Gastrocnemius medialis (tissue), 4 donors: ENCODE results near the gene HAPSTR1. TPM values are rescaled to one million over a fixed set of nuclear protein-coding genes. Genes with fewer than 3 reads are reported as not detected.

ENCODE experiments used
- ATAC-seq, 2 donors: fragments of 150-250 bp; one replicate each; pipeline ENCODE4 v1.9.1; 2016
- DNase-seq, 2 donors: peaks; one replicate each; pipeline ENCODE4 v3.0.0-alpha.2; 2019
- H3K27ac ChIP-seq, 4 donors: fragments of 200-600 bp; sonication (generic); 1 replicate in 1 of 4; 2 replicates in 3 of 4; pipeline ENCODE4 v1.5.1; 2016 to 2018; ENCODE audit warnings: mild to moderate bottlenecking in 2 of 4, moderate library complexity in 1 of 4
- H3K27me3 ChIP-seq, 3 donors: fragments of 200-600 bp; sonication (generic) in 2 of 3; 1 replicate in 1 of 3; 2 replicates in 2 of 3; pipeline versions ENCODE4 v1.5.1 to v1.6.0; 2016 to 2019; ENCODE audit warnings: mild to moderate bottlenecking in 1 of 3, moderate library complexity in 1 of 3
- H3K36me3 ChIP-seq, 2 donors: fragments of 200-600 bp; sonication (generic) in 1 of 2; one replicate each; pipeline ENCODE4 v1.5.1; 2017 to 2018
- H3K4me1 ChIP-seq, 2 donors: fragments of 200-600 bp; sonication (generic) in 1 of 2; one replicate each; pipeline ENCODE4 v1.5.1; 2016 to 2017; ENCODE audit warnings: mild to moderate bottlenecking in 2 of 2
- H3K4me3 ChIP-seq, 4 donors: fragments of 200-600 bp; sonication (generic) in 3 of 4; 1 replicate in 1 of 4; 2 replicates in 3 of 4; pipeline ENCODE4 v1.5.1; 2016 to 2019; ENCODE audit warnings: mild to moderate bottlenecking in 2 of 4
- H3K9me3 ChIP-seq, 3 donors: fragments of 200-600 bp; sonication (generic) in 2 of 3; 1 replicate in 1 of 3; 2 replicates in 2 of 3; pipeline ENCODE4 v1.5.1; 2016 to 2019
- POLR2A ChIP-seq, 2 donors: fragments of 450-650 bp; IDR thresholded peaks; one replicate each; pipeline ENCODE4 v1.6.1; 2017; ENCODE audit warnings: antibody characterized with exemption in 2 of 2, mild to moderate bottlenecking in 2 of 2, moderate library complexity in 2 of 2
- in situ Hi-C, 4 donors: fragments of 200-750 bp; cut with MboI; loops; one replicate each; pipeline versions ENCODE4 v1.15.0 to v1.8.0; 2017; ENCODE audit warnings: low sequenced_read_pairs in 4 of 4
- intact Hi-C: fragments of 100-400 bp; cut with DNase I; formaldehyde crosslinking; loops from one replicate; pipeline ENCODE4 v1.15.1; 2023; ENCODE audit warnings: low total_unique reads
- total RNA-seq, 4 donors: library from RNA; depleted of rRNA; stranded (reverse); fragments of >200 nt; gene quantifications; one replicate each; pipeline versions ENCODE4 v1.1.0 to v1.2.3, GENCODE V29; 2016
- TF ChIP-seq, protein P1 (sequence below), 5 experiments: fragments of 450-650 bp in 3 of 5; fragments of 200-600 bp in 2 of 5; sonication (generic) in 2 of 5; IDR thresholded peaks in 4 of 5; conservative IDR thresholded peaks in 1 of 5; 1 replicate in 4 of 5; 2 replicates in 1 of 5; pipeline ENCODE4 v1.5.1; 2016 to 2019; ENCODE audit warnings: antibody characterized with exemption in 5 of 5, mild to moderate bottlenecking in 3 of 5, moderate library complexity in 3 of 5

Gene HAPSTR1
- total RNA-seq, 4 donors from 2014 or later: 55.0 to 65.0 (median 60.9) TPM

DNA sequence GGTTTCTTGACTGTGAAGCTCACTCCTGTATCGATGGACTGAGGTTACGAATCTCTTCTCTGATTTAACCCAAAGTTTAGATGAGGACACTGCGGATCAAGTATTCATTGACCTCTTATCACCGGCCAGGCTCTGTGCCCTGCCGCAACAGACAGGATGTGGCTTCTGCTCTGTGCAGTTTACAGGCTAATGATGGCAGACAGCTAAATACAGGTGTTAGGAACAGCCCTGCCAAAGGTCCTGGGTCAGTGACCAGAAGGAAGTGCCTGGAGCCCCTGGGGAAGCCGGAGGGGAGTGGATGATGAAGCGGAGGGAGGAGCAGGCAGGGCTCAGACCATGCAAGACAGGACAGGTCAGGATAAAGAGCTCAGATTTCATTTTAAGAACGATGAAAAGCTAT lies 44.4 kb downstream of the HAPSTR1 start:
- ATAC-seq: no peak
- TF ChIP-seq, protein P1, sequence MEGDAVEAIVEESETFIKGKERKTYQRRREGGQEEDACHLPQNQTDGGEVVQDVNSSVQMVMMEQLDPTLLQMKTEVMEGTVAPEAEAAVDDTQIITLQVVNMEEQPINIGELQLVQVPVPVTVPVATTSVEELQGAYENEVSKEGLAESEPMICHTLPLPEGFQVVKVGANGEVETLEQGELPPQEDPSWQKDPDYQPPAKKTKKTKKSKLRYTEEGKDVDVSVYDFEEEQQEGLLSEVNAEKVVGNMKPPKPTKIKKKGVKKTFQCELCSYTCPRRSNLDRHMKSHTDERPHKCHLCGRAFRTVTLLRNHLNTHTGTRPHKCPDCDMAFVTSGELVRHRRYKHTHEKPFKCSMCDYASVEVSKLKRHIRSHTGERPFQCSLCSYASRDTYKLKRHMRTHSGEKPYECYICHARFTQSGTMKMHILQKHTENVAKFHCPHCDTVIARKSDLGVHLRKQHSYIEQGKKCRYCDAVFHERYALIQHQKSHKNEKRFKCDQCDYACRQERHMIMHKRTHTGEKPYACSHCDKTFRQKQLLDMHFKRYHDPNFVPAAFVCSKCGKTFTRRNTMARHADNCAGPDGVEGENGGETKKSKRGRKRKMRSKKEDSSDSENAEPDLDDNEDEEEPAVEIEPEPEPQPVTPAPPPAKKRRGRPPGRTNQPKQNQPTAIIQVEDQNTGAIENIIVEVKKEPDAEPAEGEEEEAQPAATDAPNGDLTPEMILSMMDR (IDR thresholded peaks at IDR 0.05 in 4 of 5, conservative IDR thresholded peaks at IDR 0.05 in 1 of 5): no peak
- no peak for TF ChIP-seq POLR2A (IDR thresholded peaks at IDR 0.05)
- in situ Hi-C loops: no loop called here

DNA sequence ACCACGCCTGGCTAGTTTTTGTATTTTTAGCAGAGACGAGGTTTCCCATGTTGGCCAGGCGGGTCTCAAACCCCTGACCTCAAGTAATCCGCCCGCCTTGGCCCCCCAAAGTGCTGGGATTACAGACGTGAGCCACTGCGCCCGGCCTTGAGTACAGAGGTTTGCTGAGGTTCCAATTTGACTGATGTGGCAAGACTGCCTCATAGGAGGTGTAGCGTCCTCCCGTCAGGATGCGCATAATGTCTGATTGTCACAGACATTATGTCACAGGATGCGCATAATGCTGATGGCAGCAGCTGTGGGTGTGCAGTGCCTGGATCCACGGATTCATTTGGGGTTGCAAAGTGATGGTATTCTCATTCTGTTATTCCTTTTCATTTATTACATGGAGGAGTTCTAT lies 45.2 kb downstream of the HAPSTR1 start:
- Histone ChIP-seq H3K4me1 (peaks cover 0 to 8% of the 10 kb centered on the region in 2 donors), H3K36me3 (no peaks in the 10 kb centered on the region), H3K4me3 (no peak overlapping the region), H3K9me3 (no peaks in the 10 kb centered on the region), H3K27ac (no peak overlapping the region), H3K27me3 (no peaks in the 10 kb centered on the region)
- intact Hi-C loops: no loop called here
- TF ChIP-seq POLR2A (IDR thresholded peaks at IDR 0.05): no peak
- TF ChIP-seq, protein P1 (IDR thresholded peaks at IDR 0.05 in 4 of 5, conservative IDR thresholded peaks at IDR 0.05 in 1 of 5): no peak
- ATAC-seq (no peak), DNase-seq (peak in 1 of 2 donors; percentile 3)
- in situ Hi-C loops: no loop called here

More for the DNA sequence above, 44.4 kb downstream of the HAPSTR1 start:
- no peaks in the 10 kb centered on the region for H3K9me3 ChIP-seq
- peaks cover 0 to 8% of the 10 kb centered on the region in 2 donors for H3K4me1 ChIP-seq
- intact Hi-C loops: no loop called here
- H3K27ac ChIP-seq: no peak overlapping the region
- peak in 1 of 2 donors; percentile 8 for DNase-seq
- H3K27me3 ChIP-seq: no peaks in the 10 kb centered on the region
- H3K4me3 ChIP-seq: no peak overlapping the region
- no peaks in the 10 kb centered on the region for H3K36me3 ChIP-seq

DNA sequence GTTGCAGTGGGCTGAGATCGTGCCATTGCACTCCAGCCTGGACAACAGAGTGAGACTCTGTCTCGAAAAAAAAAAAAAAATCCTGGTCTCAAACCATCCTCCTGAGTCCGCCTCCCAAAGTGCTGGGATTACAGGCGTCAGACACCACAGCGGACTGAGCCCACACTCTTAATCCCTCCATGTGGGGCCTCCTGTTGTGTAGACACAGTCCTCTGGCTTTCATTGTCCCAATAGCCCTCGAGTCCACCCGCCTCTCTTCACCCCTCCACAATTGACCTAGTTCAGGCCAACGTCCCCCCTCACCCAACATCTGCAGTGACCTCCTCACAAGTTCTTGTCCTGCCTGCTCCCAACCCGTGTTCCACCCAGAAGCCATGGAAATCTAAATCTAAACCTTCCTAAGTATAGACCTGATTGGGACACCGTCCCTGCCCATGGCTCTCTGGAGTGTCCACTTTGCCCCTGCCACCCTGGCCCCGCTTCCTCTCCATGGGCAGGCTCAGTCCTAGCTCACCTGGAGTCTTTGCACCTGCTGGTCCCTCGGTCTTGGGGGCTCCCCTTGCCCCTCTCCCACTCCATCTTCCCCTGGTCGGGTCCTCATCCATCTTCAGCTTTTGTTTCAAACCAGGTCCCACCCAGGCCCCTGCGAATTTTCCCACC lies 46.7 kb downstream of the HAPSTR1 start:
- no peak for DNase-seq
- in situ Hi-C loops (no loop called here), intact Hi-C loops (no loop called here)
- Histone ChIP-seq H3K4me3 (no peak overlapping the region), H3K36me3 (no peaks in the 10 kb centered on the region), H3K9me3 (no peaks in the 10 kb centered on the region), H3K27ac (no peak overlapping the region), H3K4me1 (peaks cover 0 to 8% of the 10 kb centered on the region in 2 donors), H3K27me3 (no peaks in the 10 kb centered on the region)
- no peak for ATAC-seq
- TF ChIP-seq, protein P1 (IDR thresholded peaks at IDR 0.05 in 4 of 5, conservative IDR thresholded peaks at IDR 0.05 in 1 of 5): no peak
- TF ChIP-seq POLR2A (IDR thresholded peaks at IDR 0.05): no peak

DNA sequence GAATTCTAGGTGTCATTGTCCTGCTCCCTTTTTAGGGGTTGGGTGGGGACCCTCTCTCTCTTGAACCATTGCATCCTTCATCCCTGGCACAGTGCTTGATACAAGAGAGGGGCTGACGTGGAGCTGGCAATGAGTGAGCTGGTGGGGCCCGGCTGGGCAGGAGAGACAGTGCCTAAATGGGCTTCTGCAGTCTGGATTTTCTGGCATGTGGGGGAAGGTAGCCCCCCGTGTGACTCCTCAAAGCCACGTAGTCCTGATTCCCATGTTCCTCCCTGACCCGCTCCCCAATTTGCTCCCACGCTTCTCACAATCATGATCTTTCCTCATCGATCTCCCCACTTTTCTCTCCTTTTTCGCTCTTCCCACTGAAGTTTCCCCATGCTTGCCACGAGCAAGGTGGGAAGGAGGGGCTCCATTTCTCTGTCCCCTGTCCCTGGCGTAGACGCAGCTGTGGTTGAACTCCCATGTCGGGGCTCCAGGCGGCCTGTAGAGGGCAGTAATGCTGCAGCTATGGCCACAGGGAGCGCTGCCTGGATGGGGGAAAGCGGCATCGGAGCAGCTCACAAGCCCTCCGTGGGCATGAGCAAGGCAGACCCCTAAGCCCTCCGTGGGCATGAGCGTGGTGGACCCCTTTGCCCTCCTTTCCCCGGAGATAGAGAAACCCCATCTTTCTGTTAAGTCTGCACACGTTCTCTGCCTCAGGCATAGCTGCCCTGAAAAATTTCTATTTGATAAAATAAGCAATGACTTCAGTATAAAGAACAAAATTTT lies 47.5 kb downstream of the HAPSTR1 start:
- in situ Hi-C loops (no loop called here), intact Hi-C loops (no loop called here)
- Histone ChIP-seq H3K27ac (no peak overlapping the region), H3K4me1 (peaks cover 0 to 8% of the 10 kb centered on the region in 2 donors), H3K27me3 (no peaks in the 10 kb centered on the region), H3K36me3 (no peaks in the 10 kb centered on the region), H3K4me3 (no peak overlapping the region), H3K9me3 (no peaks in the 10 kb centered on the region)
- DNase-seq (peak; percentile 24 to 42), ATAC-seq (peak; percentile 41 to 53)
- TF ChIP-seq, protein P1 (IDR thresholded peaks at IDR 0.05 in 4 of 5, conservative IDR thresholded peaks at IDR 0.05 in 1 of 5): peak; percentile 37 to 87 (median 71)
- TF ChIP-seq POLR2A (IDR thresholded peaks at IDR 0.05): no peak
